Left ventricle myocardium inferior (tissue), 1 donor: ENCODE results near the gene HES1. TPM values are rescaled to one million over a fixed set of nuclear protein-coding genes. Genes with fewer than 3 reads are reported as not detected.

Experiments used
- DNase-seq: peaks from one replicate; pipeline ENCODE4 v3.0.0-alpha.2; 2020
- H3K27ac ChIP-seq: fragments of 200-600 bp; replicated peaks from 2 replicates; pipeline ENCODE4 v1.8.0; 2021
- H3K27me3 ChIP-seq: fragments of 200-600 bp; 2 replicates; pipeline ENCODE4 v1.8.0; 2021; ENCODE audit warnings: low read depth
- H3K36me3 ChIP-seq: fragments of 200-600 bp; 2 replicates; pipeline ENCODE4 v1.8.0; 2021
- H3K4me1 ChIP-seq: fragments of 200-600 bp; 2 replicates; pipeline ENCODE4 v1.8.0; 2021
- H3K4me3 ChIP-seq: fragments of 200-600 bp; 2 replicates; pipeline ENCODE4 v1.8.0; 2021; ENCODE audit warnings: mild to moderate bottlenecking, moderate library complexity
- H3K9me3 ChIP-seq: fragments of 200-600 bp; replicated peaks from 2 replicates; pipeline ENCODE4 v1.8.0; 2021
- intact Hi-C: fragments of 100-400 bp; cut with micrococcal nuclease; formaldehyde crosslinking; loops from one replicate; pipeline ENCODE4 v1.11.0; 2022
- total RNA-seq: library from RNA; stranded (reverse); fragmentation: NEBNext Ultra II Directional; extraction: Animal tissue kit (Norgen Biotek cat#: 25700); gene quantifications from one replicate; pipeline ENCODE4 v1.2.1, GENCODE V29; 2021
- TF ChIP-seq, protein P1 (sequence below): fragments of 200-600 bp; IDR thresholded peaks from 2 replicates; pipeline ENCODE4 v1.8.0; 2021; ENCODE audit warnings: antibody characterized with exemption, mild to moderate bottlenecking, borderline replicate concordance
- donor health status: DM: no; HTN: yes; CAD: no; lungs with severe emphysema.

HES1 gene
- total RNA-seq, 1 donor from 2014 or later: 13.4 TPM

DNA sequence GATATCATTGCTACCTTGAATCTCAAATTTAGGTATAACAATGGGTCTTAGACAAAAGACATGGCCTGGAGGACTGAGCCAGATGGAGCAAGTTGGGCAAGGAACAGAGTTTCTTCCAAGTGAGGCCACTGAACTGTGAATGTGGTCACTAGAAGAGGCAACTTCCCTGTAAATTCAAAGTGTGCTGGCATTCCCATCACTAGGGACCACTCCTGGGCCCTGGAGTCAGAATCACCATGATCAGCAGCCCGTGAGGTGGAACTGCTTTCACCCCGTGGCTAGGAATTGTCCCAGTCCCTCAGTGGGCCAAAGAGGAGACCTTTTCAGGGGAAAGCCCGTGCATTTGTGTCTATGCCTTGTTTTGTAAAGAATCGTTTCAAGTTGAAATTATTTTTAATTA lies 47.3 kb downstream of the HES1 start:
- intact Hi-C loops: no loop called here
- peaks cover 14% of the 10 kb centered on the region for H3K4me1 ChIP-seq
- H3K27me3 ChIP-seq: no peaks in the 10 kb centered on the region
- no peaks in the 10 kb centered on the region for H3K36me3 ChIP-seq
- H3K9me3 ChIP-seq: no peaks in the 10 kb centered on the region
- no peak for DNase-seq
- no peak overlapping the region for H3K4me3 ChIP-seq
- H3K27ac ChIP-seq: no peak overlapping the region
- TF ChIP-seq, protein P1, sequence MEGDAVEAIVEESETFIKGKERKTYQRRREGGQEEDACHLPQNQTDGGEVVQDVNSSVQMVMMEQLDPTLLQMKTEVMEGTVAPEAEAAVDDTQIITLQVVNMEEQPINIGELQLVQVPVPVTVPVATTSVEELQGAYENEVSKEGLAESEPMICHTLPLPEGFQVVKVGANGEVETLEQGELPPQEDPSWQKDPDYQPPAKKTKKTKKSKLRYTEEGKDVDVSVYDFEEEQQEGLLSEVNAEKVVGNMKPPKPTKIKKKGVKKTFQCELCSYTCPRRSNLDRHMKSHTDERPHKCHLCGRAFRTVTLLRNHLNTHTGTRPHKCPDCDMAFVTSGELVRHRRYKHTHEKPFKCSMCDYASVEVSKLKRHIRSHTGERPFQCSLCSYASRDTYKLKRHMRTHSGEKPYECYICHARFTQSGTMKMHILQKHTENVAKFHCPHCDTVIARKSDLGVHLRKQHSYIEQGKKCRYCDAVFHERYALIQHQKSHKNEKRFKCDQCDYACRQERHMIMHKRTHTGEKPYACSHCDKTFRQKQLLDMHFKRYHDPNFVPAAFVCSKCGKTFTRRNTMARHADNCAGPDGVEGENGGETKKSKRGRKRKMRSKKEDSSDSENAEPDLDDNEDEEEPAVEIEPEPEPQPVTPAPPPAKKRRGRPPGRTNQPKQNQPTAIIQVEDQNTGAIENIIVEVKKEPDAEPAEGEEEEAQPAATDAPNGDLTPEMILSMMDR: no peak

DNA sequence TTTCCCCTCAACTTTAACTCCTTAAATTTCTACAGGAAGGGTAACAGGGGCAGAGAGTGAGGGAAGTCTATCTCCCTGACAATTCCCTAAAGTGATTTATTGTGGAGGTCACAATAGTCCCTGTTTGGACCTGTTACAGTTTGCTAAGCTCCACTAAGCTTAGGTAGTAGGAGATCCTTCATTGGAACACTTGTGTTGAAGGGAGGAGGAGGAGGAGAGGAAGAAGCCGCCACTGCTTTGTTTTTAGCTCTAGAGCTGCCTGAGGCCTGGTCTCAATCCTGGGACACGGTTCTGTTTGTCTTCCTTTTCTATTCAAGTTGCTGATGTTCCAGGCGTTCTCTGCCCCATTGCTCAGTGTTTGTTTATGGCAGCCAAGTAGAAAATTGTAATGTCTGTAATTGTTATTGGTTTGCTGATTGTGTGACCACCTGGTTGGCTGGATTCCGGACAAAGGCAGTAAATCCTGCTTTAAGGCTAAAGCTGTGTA lies 48.4 kb downstream of the HES1 start:
- Histone ChIP-seq H3K27ac (peak overlapping the region; percentile 8), H3K4me1 (peaks cover 19% of the 10 kb centered on the region), H3K27me3 (no peaks in the 10 kb centered on the region), H3K4me3 (no peak overlapping the region), H3K9me3 (no peaks in the 10 kb centered on the region), H3K36me3 (no peaks in the 10 kb centered on the region)
- intact Hi-C loops: no loop called here
- TF ChIP-seq, protein P1: no peak
- DNase-seq: no peak

DNA sequence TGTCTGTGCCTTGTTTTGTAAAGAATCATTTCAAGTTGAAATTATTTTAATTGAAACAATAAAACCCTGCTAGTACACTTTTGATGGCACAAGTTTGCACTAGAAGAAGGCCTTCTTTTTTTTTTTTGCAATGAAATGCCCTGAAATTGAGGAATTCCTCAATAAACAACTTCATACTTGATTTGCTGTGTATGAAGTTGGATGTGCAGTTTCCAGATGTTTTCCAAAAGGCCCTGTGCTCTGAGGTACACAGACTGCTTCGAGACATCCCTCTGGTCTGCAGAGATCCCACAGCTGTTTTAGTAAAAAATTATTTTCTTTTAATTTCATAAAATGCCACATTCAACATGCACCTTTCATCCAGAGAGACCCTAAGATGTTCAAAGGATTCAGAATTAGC lies 48.9 kb downstream of the HES1 start:
- H3K4me3 ChIP-seq: no peak overlapping the region
- no peak overlapping the region for H3K27ac ChIP-seq
- intact Hi-C loops: no loop called here
- H3K36me3 ChIP-seq: no peaks in the 10 kb centered on the region
- H3K4me1 ChIP-seq: peaks cover 22% of the 10 kb centered on the region
- no peak for DNase-seq
- no peaks in the 10 kb centered on the region for H3K9me3 ChIP-seq
- TF ChIP-seq, protein P1: no peak
- no peaks in the 10 kb centered on the region for H3K27me3 ChIP-seq

DNA sequence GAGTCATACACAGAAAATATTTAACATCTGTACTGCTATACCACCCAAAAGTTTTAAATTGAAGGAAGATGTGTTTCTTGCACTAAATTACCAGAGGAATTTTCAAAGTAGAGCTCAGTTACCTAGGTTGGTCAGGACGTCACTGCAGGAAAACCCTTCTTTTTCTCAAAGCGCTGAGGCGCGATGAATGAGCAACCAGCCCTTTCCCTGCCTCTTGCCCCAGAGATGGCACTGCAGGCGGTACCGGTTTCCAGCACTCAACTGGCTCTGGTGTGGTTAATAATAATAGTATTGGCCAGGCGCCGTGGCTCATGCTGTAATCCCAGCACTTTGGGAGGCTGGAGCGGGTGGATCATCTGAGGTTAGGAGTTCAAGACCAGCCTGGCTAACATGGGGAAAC lies 49.3 kb downstream of the HES1 start:
- TF ChIP-seq, protein P1: no peak
- H3K36me3 ChIP-seq: no peaks in the 10 kb centered on the region
- no peak overlapping the region for H3K27ac ChIP-seq
- H3K4me3 ChIP-seq: no peak overlapping the region
- DNase-seq: no peak
- H3K27me3 ChIP-seq: no peaks in the 10 kb centered on the region
- intact Hi-C loops: no loop called here
- peaks cover 22% of the 10 kb centered on the region for H3K4me1 ChIP-seq
- H3K9me3 ChIP-seq: no peaks in the 10 kb centered on the region

DNA sequence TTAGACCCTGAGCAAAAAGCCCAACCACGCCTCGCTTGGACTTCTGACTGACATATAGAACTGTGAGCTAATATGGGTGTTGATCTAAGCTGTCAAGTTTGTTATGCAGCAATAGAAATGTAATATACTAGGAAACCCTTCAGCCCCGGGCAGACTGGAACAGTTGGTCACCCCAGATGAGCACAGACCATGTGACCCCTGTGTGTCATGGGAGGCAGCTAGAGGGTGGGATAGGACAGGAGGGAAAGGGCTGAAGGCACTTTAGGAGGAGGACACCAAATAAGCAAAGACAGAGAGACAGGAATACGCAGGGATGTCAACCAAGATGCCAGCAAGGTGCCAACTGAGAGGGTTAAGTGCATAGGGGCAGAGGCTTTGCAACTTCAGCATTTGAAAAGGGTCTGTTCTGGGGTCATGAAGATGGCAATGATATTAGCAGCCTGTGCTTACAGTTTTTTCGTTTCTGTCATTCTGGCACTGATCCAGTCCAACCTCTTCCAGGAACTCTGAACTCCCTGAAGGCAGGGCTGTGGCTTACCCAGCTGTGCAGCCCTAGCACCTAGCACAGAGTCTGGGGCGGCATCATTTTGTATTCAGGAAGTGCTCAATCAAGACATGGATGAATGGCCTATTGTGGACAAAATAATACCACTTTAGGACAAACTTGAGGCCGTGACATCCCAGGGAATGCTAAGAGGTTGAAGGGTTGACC lies 51.4 kb downstream of the HES1 start:
- Histone ChIP-seq H3K36me3 (no peaks in the 10 kb centered on the region), H3K9me3 (peaks cover 5% of the 10 kb centered on the region), H3K4me3 (no peak overlapping the region), H3K27ac (no peak overlapping the region), H3K27me3 (no peaks in the 10 kb centered on the region), H3K4me1 (peaks cover 22% of the 10 kb centered on the region)
- intact Hi-C loops: no loop called here
- no peak for DNase-seq
- TF ChIP-seq, protein P1: no peak

Other genes with a start within 250 kb of the HES1 start
- 2.4 TPM for gene CPN2, start 215.2 kb downstream of the HES1 start, total RNA-seq
- 0.14 TPM for gene LRRC15, start 233.6 kb downstream of the HES1 start, total RNA-seq